ENCODE data around the gene SLC35G4. TPM values are rescaled to one million over a fixed set of nuclear protein-coding genes. Genes with fewer than 3 reads are reported as not detected.
"Not testable (repeated sequence)": the region's sequence is repeated elsewhere in the genome, so short reads cannot be mapped to it uniquely, and the experiment has no call there.

SLC35G4 gene
- not detected in 2 replicates for total RNA-seq (2016; rRNA removed; fragmentation: Illumina TruSeq; extraction: Trizol)
- not detected in 2 replicates for total RNA-seq (2016; cell fraction: cytosol; rRNA removed; fragmentation: Illumina TruSeq; extraction: Trizol; ENCODE audit: low read depth)
- not detected in 2 replicates for total RNA-seq (2016; cell fraction: insoluble cytoplasmic fraction; rRNA removed; fragmentation: Illumina TruSeq; extraction: Trizol)
- total RNA-seq (2016; cell fraction: membrane; rRNA removed; fragmentation: Illumina TruSeq; extraction: Trizol) = not detected in 2 replicates
- total RNA-seq (2016; cell fraction: nucleus; rRNA removed; fragmentation: Illumina TruSeq; extraction: Trizol) = not detected in 2 replicates
- not detected in 2 replicates for polyA plus RNA-seq (2011; rRNA removed)
- polyA plus RNA-seq (2011; cell fraction: cytosol; rRNA removed) = not detected in 2 replicates
- polyA plus RNA-seq (2011; cell fraction: nucleus; rRNA removed) = not detected in 2 replicates
- polyA plus RNA-seq (2012) = not detected in 2 replicates
- not detected in 2 replicates for polyA plus RNA-seq (2016; cell fraction: cytosol; fragmentation: Illumina TruSeq; extraction: Trizol; ENCODE audit: low read depth)
- not detected in 2 replicates for polyA plus RNA-seq (2016; cell fraction: insoluble cytoplasmic fraction; fragmentation: Illumina TruSeq; extraction: Trizol; ENCODE audit: low read depth)
- polyA plus RNA-seq (2016; cell fraction: membrane; fragmentation: Illumina TruSeq; extraction: Trizol; ENCODE audit: low read depth) = not detected in 2 replicates
- polyA plus RNA-seq (2016; cell fraction: nucleus; fragmentation: Illumina TruSeq; extraction: Trizol; ENCODE audit: insufficient read depth, low read depth) = not detected in 2 replicates
- not detected in 2 replicates for polyA minus RNA-seq (2011; rRNA and poly(A)+ RNA removed; ENCODE audit: low replicate concordance)
- not detected in 2 replicates for polyA minus RNA-seq (2011; cell fraction: cytosol; rRNA and poly(A)+ RNA removed)
- not detected in 2 replicates for polyA minus RNA-seq (2011; cell fraction: nucleus; rRNA and poly(A)+ RNA removed)
- Bru-seq, nascent RNA = not detected
- not detected for BruChase-seq, experiment 1, labeled RNA remaining after a 6-hour chase
- not detected for BruChase-seq, experiment 2, labeled RNA remaining after a 2-hour chase
- long read RNA-seq, experiment 1 = 0 reads
- long read RNA-seq, experiment 2 = 0 reads

DNA sequence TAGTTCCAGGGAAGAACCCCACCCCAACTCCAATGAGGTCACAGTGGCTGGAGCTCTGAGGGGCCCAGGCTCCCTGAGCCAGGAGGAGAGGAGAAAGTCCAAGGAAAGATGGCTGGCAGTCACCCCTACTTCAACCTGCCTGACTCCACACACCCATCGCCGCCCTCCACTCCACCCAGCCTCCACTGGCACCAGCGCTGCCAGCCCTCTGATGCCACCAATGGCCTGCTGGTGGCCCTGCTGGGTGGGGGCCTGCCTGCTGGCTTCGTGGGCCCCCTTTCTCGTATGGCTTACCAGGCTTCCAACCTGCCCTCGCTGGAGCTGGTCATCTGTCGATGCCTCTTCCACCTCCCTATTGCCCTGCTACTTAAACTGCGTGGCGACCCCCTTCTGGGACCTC lies at the start of gene SLC35G4:
TSS of gene SLC35G4 (plus strand) at position 109 of the 400 bp plus-strand sequence. CDS start at position 109, 0 bp downstream.
- H3K4me1 ChIP-seq (ENCODE audit: insufficient read depth, low read length); H3K9ac ChIP-seq (ENCODE audit: insufficient read depth, low read depth, low read length); POLR2A ChIA-PET; FAIRE-seq; H3K79me2 ChIP-seq (ENCODE audit: insufficient read depth, low read length); H4K20me1 ChIP-seq (ENCODE audit: insufficient read depth, low read length); H3K27ac ChIP-seq (ENCODE audit: extremely low read length, insufficient read depth, low read length); BruUV-seq (replicated peaks); H3K27me3 ChIP-seq (ENCODE audit: control insufficient read depth in 1 of 2, insufficient read depth in 2 of 2, low read length in 2 of 2); H3K4me2 ChIP-seq (ENCODE audit: low read depth, low read length); ATAC-seq; DNase-seq (ENCODE audit: low spot score); intact Hi-C loops (cut with micrococcal nuclease; ENCODE audit: unreplicated experiment); H3K9me3 ChIP-seq (ENCODE audit: low read length); H3K36me3 ChIP-seq (replicated peaks in 1 of 2; ENCODE audit: control insufficient read depth in 1 of 2, insufficient read depth in 2 of 2, low read length in 2 of 2); H2AFZ ChIP-seq (ENCODE audit: low read length); in situ Hi-C loops (cut with HindIII; ENCODE audit: extremely low pct_ligation_motif_present, low pct_unique_long_range_greater_than_20kb); H3K4me3 ChIP-seq (replicated peaks in 1 of 3; ENCODE audit: insufficient read depth in 1 of 3, low read depth in 2 of 3, low read length in 3 of 3); CTCF ChIA-PET (ENCODE audit: low intra/inter-chr PET ratio, low total read pairs): not testable (repeated sequence)
- WGBS (ENCODE audit: low lambda C conversion rate) = 0% methylated on average over 1 of the region's 9 CpGs

DNA sequence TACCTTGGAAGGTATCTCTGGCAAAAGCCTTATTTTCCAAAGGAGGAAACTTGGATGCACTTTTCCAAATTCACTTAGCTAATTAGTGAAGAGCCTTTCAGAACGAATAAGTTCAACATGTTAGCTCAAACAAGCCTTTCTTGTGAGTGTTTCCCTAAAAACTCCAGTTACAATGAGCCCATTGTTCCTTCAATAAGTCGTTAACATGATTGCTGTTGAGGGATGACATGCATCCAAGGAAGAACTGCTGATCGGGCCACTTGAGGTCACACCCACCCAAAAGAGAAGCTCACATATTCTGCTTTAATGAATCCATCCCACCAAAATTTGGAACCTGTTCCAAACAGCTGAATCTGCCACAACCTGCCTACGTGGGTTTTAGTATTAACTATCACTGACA lies 48.1 kb upstream of the SLC35G4 start:
- H2AFZ ChIP-seq (ENCODE audit: low read length) = no peak overlapping the region
- H3K27me3 ChIP-seq (ENCODE audit: control insufficient read depth in 1 of 2, insufficient read depth in 2 of 2, low read length in 2 of 2) = peaks cover 0 to 6% of the 10 kb centered on the region in 2 experiments; a peak in 1 of 5 replicates
- ATAC-seq = no peak
- FAIRE-seq = no peak
- POLR2A ChIA-PET = no interaction called here
- H3K4me1 ChIP-seq (ENCODE audit: insufficient read depth, low read length) = no peaks in the 10 kb centered on the region
- intact Hi-C loops (cut with micrococcal nuclease; ENCODE audit: unreplicated experiment) (no loop called here), in situ Hi-C loops (cut with HindIII; ENCODE audit: extremely low pct_ligation_motif_present, low pct_unique_long_range_greater_than_20kb) (no loop called here)
- WGBS (ENCODE audit: low lambda C conversion rate) = 5% methylated on average over 4 of the region's 4 CpGs
- CTCF ChIA-PET (ENCODE audit: low intra/inter-chr PET ratio, low total read pairs) = no interaction called here
- no peak overlapping the region for H3K4me3 ChIP-seq (replicated peaks in 1 of 3; ENCODE audit: insufficient read depth in 1 of 3, low read depth in 2 of 3, low read length in 3 of 3)
- H3K36me3 ChIP-seq (replicated peaks in 1 of 2; ENCODE audit: control insufficient read depth in 1 of 2, insufficient read depth in 2 of 2, low read length in 2 of 2) = no peaks in the 10 kb centered on the region
- BruUV-seq (replicated peaks) = no TSS peak
- H3K27ac ChIP-seq (ENCODE audit: extremely low read length, insufficient read depth, low read length) = no peak overlapping the region
- H3K4me2 ChIP-seq (ENCODE audit: low read depth, low read length) = no peak overlapping the region
- H3K9ac ChIP-seq (ENCODE audit: insufficient read depth, low read depth, low read length) = no peak overlapping the region
- no peaks in the 10 kb centered on the region for H3K79me2 ChIP-seq (ENCODE audit: insufficient read depth, low read length)
- DNase-seq (ENCODE audit: low spot score) = no peak
- no peaks in the 10 kb centered on the region for H4K20me1 ChIP-seq (ENCODE audit: insufficient read depth, low read length)
- no peaks in the 10 kb centered on the region for H3K9me3 ChIP-seq (ENCODE audit: low read length)
- TF ChIP-seq CBFB (CRISPR knock-in tag; IDR thresholded peaks at IDR 0.05) (no peak), ARHGAP35 (CRISPR knock-in tag; IDR thresholded peaks at IDR 0.05; ENCODE audit: borderline replicate concordance) (no peak), ZNF546 (CRISPR knock-in tag; conservative IDR thresholded peaks at IDR 0.05) (no peak), TRAFD1 (CRISPR knock-in tag; IDR thresholded peaks at IDR 0.05; ENCODE audit: borderline replicate concordance) (no peak), KMT2B (CRISPR knock-in tag; IDR thresholded peaks at IDR 0.05) (no peak), SMAD3 (CRISPR knock-in tag; IDR thresholded peaks at IDR 0.05) (no peak), AGO2 (optimal IDR thresholded peaks at IDR 0.05; ENCODE audit: low read depth, low read length) (no peak), FOXP4 (CRISPR knock-in tag; IDR thresholded peaks at IDR 0.05) (no peak), CEBPG (CRISPR knock-in tag; IDR thresholded peaks at IDR 0.05) (no peak), ELF3 (CRISPR knock-in tag; IDR thresholded peaks at IDR 0.05) (no peak)

Data from HepG2 (cell line).